HUES6 (cell line): ENCODE data around the gene PRPF31.
"Not testable (repeated sequence)": the region's sequence is repeated elsewhere in the genome, so short reads cannot be mapped to it uniquely, and the experiment has no call there.

ENCODE experiments used
- H3K27ac ChIP-seq: 2 replicates; pipeline ENCODE4 v1.7.0; 2013; ENCODE audit warnings: low read depth, mild to moderate bottlenecking, low read length, inconsistent platforms
- H3K27me3 ChIP-seq: 2 replicates; pipeline ENCODE4 v1.6.1; 2013; ENCODE audit warnings: low read length; ENCODE audit not compliant: control insufficient read depth, insufficient read depth
- H3K36me3 ChIP-seq: 2 replicates; pipeline ENCODE4 v1.6.1; 2013; ENCODE audit warnings: low read length; ENCODE audit not compliant: control insufficient read depth, insufficient read depth
- H3K4me1 ChIP-seq: 2 replicates; pipeline ENCODE4 v1.6.1; 2013; ENCODE audit warnings: low read length; ENCODE audit not compliant: control insufficient read depth, insufficient read depth
- H3K4me3 ChIP-seq: 2 replicates; pipeline ENCODE4 v1.5.1; 2013; ENCODE audit warnings: low read depth, low read length
- H3K9ac ChIP-seq: one replicate; pipeline ENCODE4 v1.6.1; 2013; ENCODE audit warnings: mild to moderate bottlenecking, low read length
- H3K9me3 ChIP-seq: 2 replicates; pipeline ENCODE4 v1.6.1; 2013; ENCODE audit warnings: low read depth, low read length; ENCODE audit not compliant: control insufficient read depth, insufficient read depth

Gene PRPF31

GRCh38 chr19:54115109-54116063, at the start of gene PRPF31, which contains the start of gene TFPT:
Gene PRPF31 (plus strand): TSS chr19:54115754. CDS start chr19:54118279, 2,525 bp downstream.
Gene TFPT (minus strand): TSS chr19:54115657. CDS start chr19:54115269, 388 bp downstream.
- Histone ChIP-seq H3K4me3 (peak within 1 kb of the TSS; percentile 79), H3K9ac (peak within 1 kb of the TSS; percentile 89), H3K27me3 (no peaks in the 10 kb centered on the region), H3K27ac (peak within 1 kb of the TSS; percentile 39; the same call in 1 of the 2 replicates), H3K4me1 (no peaks in the 10 kb centered on the region), H3K9me3 (no peaks in the 10 kb centered on the region), H3K36me3 (peaks cover 41% of the 10 kb centered on the region)

GRCh38 chr19:54069470-54069869, 46.1 kb upstream of the PRPF31 start:
- H3K36me3 ChIP-seq, result no peaks in the 10 kb centered on the region
- no peaks in the 10 kb centered on the region; the same call in 1 of the 2 replicates for H3K9me3 ChIP-seq
- H3K4me1 ChIP-seq, result no peaks in the 10 kb centered on the region
- no peak overlapping the region for H3K27ac ChIP-seq
- no peak overlapping the region for H3K9ac ChIP-seq
- H3K27me3 ChIP-seq, result no peaks in the 10 kb centered on the region
- no peak overlapping the region for H3K4me3 ChIP-seq

GRCh38 chr19:54073829-54074228, 41.7 kb upstream of the PRPF31 start:
- H3K27me3 ChIP-seq, result no peaks in the 10 kb centered on the region
- H3K9me3 ChIP-seq, result no peaks in the 10 kb centered on the region; the same call in 1 of the 2 replicates

GRCh38 chr19:54074851-54075250, 40.7 kb upstream of the PRPF31 start:
- Histone ChIP-seq H3K36me3 (no peaks in the 10 kb centered on the region), H3K9ac (no peak overlapping the region), H3K4me3 (no peak overlapping the region), H3K9me3 (no peaks in the 10 kb centered on the region; the same call in 1 of the 2 replicates), H3K4me1 (no peaks in the 10 kb centered on the region), H3K27ac (no peak overlapping the region), H3K27me3 (no peaks in the 10 kb centered on the region)

More at GRCh38 chr19:54073829-54074228, 41.7 kb upstream of the PRPF31 start:
- no peak overlapping the region for H3K4me3 ChIP-seq
- no peaks in the 10 kb centered on the region for H3K4me1 ChIP-seq
- no peaks in the 10 kb centered on the region for H3K36me3 ChIP-seq
- H3K27ac ChIP-seq, result no peak overlapping the region
- H3K9ac ChIP-seq, result no peak overlapping the region

GRCh38 chr19:54077334-54077733, 38.2 kb upstream of the PRPF31 start:
- Histone ChIP-seq H3K9ac (no peak overlapping the region), H3K36me3 (no peaks in the 10 kb centered on the region), H3K4me1 (no peaks in the 10 kb centered on the region), H3K27ac (no peak overlapping the region), H3K9me3 (peaks cover 7% of the 10 kb centered on the region), H3K4me3 (no peak overlapping the region), H3K27me3 (no peaks in the 10 kb centered on the region)

GRCh38 chr19:54081032-54081431, 34.5 kb upstream of the PRPF31 start, which contains the start of gene TARM1:
Gene TARM1 (minus strand): TSS chr19:54081365. CDS start chr19:54081340, 25 bp downstream.
- Histone ChIP-seq H3K27me3 (no peaks in the 10 kb centered on the region), H3K4me3 (no peak within 1 kb of the TSS), H3K9me3 (peaks cover 16% of the 10 kb centered on the region)

GRCh38 chr19:54084410-54084809, 31.1 kb upstream of the PRPF31 start:
- Histone ChIP-seq H3K27ac (no peak overlapping the region), H3K4me1 (no peaks in the 10 kb centered on the region), H3K4me3 (no peak overlapping the region), H3K9ac (no peak overlapping the region), H3K9me3 (peaks cover 16% of the 10 kb centered on the region), H3K36me3 (no peaks in the 10 kb centered on the region), H3K27me3 (no peaks in the 10 kb centered on the region)

More at GRCh38 chr19:54081032-54081431, 34.5 kb upstream of the PRPF31 start, which contains the start of gene TARM1:
- H3K27ac ChIP-seq, result no peak within 1 kb of the TSS
- H3K9ac ChIP-seq, result no peak within 1 kb of the TSS
- H3K4me1 ChIP-seq, result no peaks in the 10 kb centered on the region
- no peaks in the 10 kb centered on the region for H3K36me3 ChIP-seq

- H3K9me3 ChIP-seq, result no peaks in the 10 kb centered on the region
- peaks cover 23% of the 10 kb centered on the region for H3K27me3 ChIP-seq
- H3K27ac ChIP-seq, result no peak overlapping the region
- H3K9ac ChIP-seq, result no peak overlapping the region
- peaks cover 13% of the 10 kb centered on the region; the same call in 1 of the 2 replicates for H3K4me1 ChIP-seq
- H3K4me3 ChIP-seq, result no peak overlapping the region
- no peaks in the 10 kb centered on the region for H3K36me3 ChIP-seq
Measured at GRCh38 chr19:54094426-54095000, 21.0 kb upstream of the PRPF31 start.

- peak overlapping the region; percentile 75 for H3K4me3 ChIP-seq
- no peaks in the 10 kb centered on the region for H3K9me3 ChIP-seq
- H3K9ac ChIP-seq, result peak overlapping the region; percentile 70
- H3K27me3 ChIP-seq, result peaks cover 23% of the 10 kb centered on the region
- H3K36me3 ChIP-seq, result no peaks in the 10 kb centered on the region
- peaks cover 13% of the 10 kb centered on the region; the same call in 1 of the 2 replicates for H3K4me1 ChIP-seq
- no peak overlapping the region for H3K27ac ChIP-seq
Measured at GRCh38 chr19:54095136-54095858, 20.3 kb upstream of the PRPF31 start.

GRCh38 chr19:54095859-54096616, 19.5 kb upstream of the PRPF31 start:
- Histone ChIP-seq H3K4me1 (peaks cover 18% of the 10 kb centered on the region; the same call in 1 of the 2 replicates), H3K9ac (peak overlapping the region; percentile 70), H3K4me3 (peak overlapping the region; percentile 75), H3K27me3 (peaks cover 23% of the 10 kb centered on the region)
- not testable (repeated sequence) for H3K36me3 ChIP-seq, H3K27ac ChIP-seq, H3K9me3 ChIP-seq
